Kidney epithelial cell (primary cell): Measurements from ENCODE around the gene PPL. TPM values are rescaled to one million over a fixed set of nuclear protein-coding genes. Genes with fewer than 3 reads are reported as not detected.
A peak's percentile ranks its signal among the peaks of the same experiment; 100 is the strongest.

Experiments
- DNase-seq: peaks from one replicate; pipeline ENCODE4 v3.0.0-alpha.2; 2010; ENCODE audit warnings: low read depth
- H3K27me3 ChIP-seq: 2 replicates; pipeline ENCODE4 v1.6.0; 2011; ENCODE audit warnings: low read length; ENCODE audit not compliant: control insufficient read depth, insufficient read depth
- H3K36me3 ChIP-seq: 2 replicates; pipeline ENCODE4 v1.5.1; 2011; ENCODE audit warnings: low read length; ENCODE audit not compliant: control insufficient read depth, insufficient read depth
- H3K4me3 ChIP-seq: 2 replicates; pipeline ENCODE4 v1.5.1; 2011; ENCODE audit warnings: low read depth, mild to moderate bottlenecking, control low read depth, low read length
- CTCF ChIP-seq: IDR thresholded peaks from 2 replicates; pipeline ENCODE4 v1.5.1; 2011; ENCODE audit warnings: mild to moderate bottlenecking, moderate library complexity, low read length, control low read depth, inconsistent platforms; ENCODE audit not compliant: insufficient read depth, poor library complexity, severe bottlenecking
- total RNA-seq: library from RNA; depleted of rRNA; stranded (reverse); fragments of >200 nt; gene quantifications from 2 replicates; pipeline ENCODE4 v1.2.3, GENCODE V29; 2015

The PPL gene
- total RNA-seq, 1 donor from 2014 or later = 26.5 TPM

GRCh38 chr16:4847774-4848587, 89.0 kb downstream of the PPL start:
- H3K27me3 ChIP-seq = no peaks in the 10 kb centered on the region
- no peak for TF ChIP-seq CTCF
- DNase-seq = no peak
- peak overlapping the region; percentile 90 for H3K4me3 ChIP-seq
- peaks cover 2% of the 10 kb centered on the region for H3K36me3 ChIP-seq

- peak; percentile 82 for DNase-seq
- Histone ChIP-seq H3K4me3 (peak within 1 kb of the TSS; percentile 90), H3K27me3 (no peaks in the 10 kb centered on the region), H3K36me3 (peaks cover 2% of the 10 kb centered on the region)
- no peak for TF ChIP-seq CTCF
These were observed 89.8 kb downstream of the PPL start, which contains the start of the genes GLYR1 and UBN1 for GRCh38 chr16:4846901-4847773. Gene GLYR1 (minus strand): TSS chr16:4847288. CDS start chr16:4847265, 23 bp downstream. Gene UBN1 (plus strand): TSS chr16:4847481. CDS start chr16:4852918, 5,437 bp downstream.

DNA sequence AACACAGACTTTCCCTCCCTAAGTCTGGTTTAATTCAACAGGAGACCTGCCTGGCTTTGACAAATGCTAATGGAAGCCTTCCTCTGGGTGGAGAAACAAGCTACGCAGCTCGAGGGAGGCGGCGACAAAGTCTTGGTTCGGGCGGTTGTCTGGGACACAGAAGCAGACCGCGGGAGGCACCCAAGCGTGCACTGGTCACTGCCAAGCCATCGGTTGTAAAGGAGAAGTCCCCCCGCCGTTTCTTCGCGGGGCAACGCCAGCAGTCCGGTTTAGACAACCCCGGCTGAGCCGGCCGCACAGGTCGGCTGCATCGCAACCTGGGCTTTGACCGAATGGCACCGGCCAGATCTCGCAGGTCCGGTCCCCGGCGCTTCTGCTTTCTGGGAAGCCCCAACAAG, 90.4 kb downstream of the PPL start:
- Histone ChIP-seq H3K27me3 (no peaks in the 10 kb centered on the region), H3K36me3 (peaks cover 2% of the 10 kb centered on the region), H3K4me3 (peak overlapping the region; percentile 90)
- DNase-seq = no peak
- no peak for TF ChIP-seq CTCF

DNA sequence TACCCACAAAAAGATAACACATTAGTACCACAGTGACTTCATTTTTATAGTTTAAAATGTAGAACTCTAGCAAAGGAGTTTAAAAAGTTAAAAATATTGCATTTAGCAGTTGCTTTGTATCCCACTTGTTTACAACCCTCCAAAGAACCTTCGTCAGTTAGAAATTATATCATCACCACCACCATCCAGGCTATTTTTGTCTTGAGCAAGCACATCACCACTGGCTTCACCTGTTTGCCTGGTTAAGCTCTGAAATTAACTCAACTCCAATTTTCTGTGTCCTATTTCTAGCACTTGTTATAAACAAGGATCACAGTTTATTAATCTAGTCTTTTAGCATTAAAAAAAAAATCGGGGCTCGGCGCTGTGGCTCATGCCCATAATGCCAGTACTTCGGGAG, 96.0 kb downstream of the PPL start:
- H3K36me3 ChIP-seq = peaks cover 2% of the 10 kb centered on the region
- no peaks in the 10 kb centered on the region for H3K27me3 ChIP-seq
- no peak overlapping the region for H3K4me3 ChIP-seq
- no peak for TF ChIP-seq CTCF
- DNase-seq = no peak

DNA sequence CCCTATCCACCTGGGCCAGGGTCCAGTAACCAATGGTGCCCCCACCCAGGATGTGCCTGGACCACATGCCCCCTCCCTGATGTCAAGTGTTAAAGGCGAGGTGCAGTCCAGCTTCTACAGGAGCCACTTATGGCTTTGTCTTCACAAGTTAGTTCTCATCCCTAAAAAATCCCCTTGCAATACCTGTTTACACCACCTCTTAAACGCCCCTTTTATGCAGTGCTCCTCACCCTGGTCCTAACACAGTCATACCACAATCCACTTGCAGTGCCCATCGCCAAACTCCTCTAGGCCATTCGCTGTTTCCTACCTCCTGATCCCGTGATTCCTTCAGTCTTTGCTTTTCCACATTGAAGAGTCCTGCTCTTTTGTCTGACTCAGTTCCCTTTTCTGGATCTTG, 97.0 kb downstream of the PPL start:
- Histone ChIP-seq H3K4me3 (no peak overlapping the region), H3K27me3 (no peaks in the 10 kb centered on the region), H3K36me3 (peaks cover 2% of the 10 kb centered on the region)
- no peak for DNase-seq
- TF ChIP-seq CTCF = no peak
